Colonic mucosa (tissue), 4 donors: ENCODE measurements around the gene PMFBP1. TPM values are rescaled to one million over a fixed set of nuclear protein-coding genes. Genes with fewer than 3 reads are reported as not detected.

Experiments
- DNase-seq: peaks from one replicate; pipeline ENCODE4 v3.0.0-alpha.2; 2020
- H3K27ac ChIP-seq: fragments of 200-600 bp; one replicate; pipeline ENCODE4 v1.8.0; 2021
- H3K27me3 ChIP-seq: fragments of 200-600 bp; one replicate; pipeline ENCODE4 v1.8.0; 2021
- H3K36me3 ChIP-seq: fragments of 200-600 bp; one replicate; pipeline ENCODE4 v1.8.0; 2021
- H3K4me1 ChIP-seq: fragments of 200-600 bp; one replicate; pipeline ENCODE4 v1.8.0; 2021; ENCODE audit warnings: mild to moderate bottlenecking
- H3K4me3 ChIP-seq: fragments of 200-600 bp; one replicate; pipeline ENCODE4 v1.8.0; 2021
- H3K9ac ChIP-seq, 2 donors: one replicate each; pipeline ENCODE4 v1.7.0; 2013; ENCODE audit warnings: control low read depth in 2 of 2, low read depth in 2 of 2, low read length in 2 of 2
- H3K9me3 ChIP-seq: fragments of 200-600 bp; one replicate; pipeline ENCODE4 v1.8.0; 2021
- CTCF ChIP-seq: fragments of 200-600 bp; IDR thresholded peaks from one replicate; pipeline ENCODE4 v1.8.0; 2022; ENCODE audit warnings: antibody characterized with exemption, mild to moderate bottlenecking
- intact Hi-C: fragments of 100-400 bp; cut with DNase I; formaldehyde crosslinking; loops from one replicate; pipeline ENCODE4 v1.14.1; 2022
- total RNA-seq, 2 donors: library from RNA; stranded (reverse); fragmentation: NEBNext Ultra II Directional in 1 of 2; extraction: Animal tissue kit (Norgen Biotek cat#: 25700) in 1 of 2; gene quantifications; one replicate each; pipeline ENCODE4 v1.2.1, GENCODE V29; 2021
- donor health status: healthy.
- donor health status: DM: no; HTN: no; CAD: no.
- donor health status: DM: no; HTN: no; CAD: no.

PMFBP1 gene
- total RNA-seq, 2 donors from 2014 or later: 3.7 to 4.9 TPM

GRCh38 chr16:72122916-72123315, 49.0 kb downstream of the PMFBP1 start:
- H3K36me3 ChIP-seq: no peaks in the 10 kb centered on the region
- intact Hi-C loops: loop anchor here (10.0 kb wide), 2 partner anchors 122 to 282 kb away; no protein-coding TSS in a partner anchor
- H3K4me3 ChIP-seq: no peak overlapping the region
- TF ChIP-seq CTCF: no peak
- H3K27me3 ChIP-seq: no peaks in the 10 kb centered on the region
- H3K9ac ChIP-seq: no peak overlapping the region
- no peaks in the 10 kb centered on the region for H3K9me3 ChIP-seq
- no peaks in the 10 kb centered on the region for H3K4me1 ChIP-seq
- DNase-seq: no peak
- no peak overlapping the region for H3K27ac ChIP-seq

- H3K27me3 ChIP-seq: no peaks in the 10 kb centered on the region
- H3K4me1 ChIP-seq: no peaks in the 10 kb centered on the region
- H3K36me3 ChIP-seq: no peaks in the 10 kb centered on the region
- H3K9me3 ChIP-seq: no peaks in the 10 kb centered on the region
- no peak for TF ChIP-seq CTCF
- no peak overlapping the region for H3K4me3 ChIP-seq
- no peak overlapping the region for H3K27ac ChIP-seq
- DNase-seq: no peak
- intact Hi-C loops: loop anchor here (10.0 kb wide), 2 partner anchors 122 to 282 kb away; no protein-coding TSS in a partner anchor
- no peak overlapping the region for H3K9ac ChIP-seq
Measured at GRCh38 chr16:72122308-72122707, 49.6 kb downstream of the PMFBP1 start.

GRCh38 chr16:72120026-72120425, 51.9 kb downstream of the PMFBP1 start:
- DNase-seq: no peak
- intact Hi-C loops: loop anchor here (10.0 kb wide), 2 partner anchors 125 to 285 kb away; no protein-coding TSS in a partner anchor

GRCh38 chr16:72113616-72113945, 58.4 kb downstream of the PMFBP1 start:
- intact Hi-C loops: no loop called here
- TF ChIP-seq CTCF: no peak
- Histone ChIP-seq H3K9me3 (no peaks in the 10 kb centered on the region), H3K36me3 (peaks cover 14% of the 10 kb centered on the region), H3K27ac (no peak overlapping the region), H3K4me1 (no peaks in the 10 kb centered on the region), H3K9ac (no peak overlapping the region), H3K4me3 (no peak overlapping the region), H3K27me3 (no peaks in the 10 kb centered on the region)
- DNase-seq: no peak

More at GRCh38 chr16:72120026-72120425, 51.9 kb downstream of the PMFBP1 start:
- no peak for TF ChIP-seq CTCF
- H3K9ac ChIP-seq: no peak overlapping the region
- no peak overlapping the region for H3K27ac ChIP-seq
- no peaks in the 10 kb centered on the region for H3K4me1 ChIP-seq
- H3K36me3 ChIP-seq: no peaks in the 10 kb centered on the region
- H3K9me3 ChIP-seq: no peaks in the 10 kb centered on the region
- H3K27me3 ChIP-seq: no peaks in the 10 kb centered on the region
- no peak overlapping the region for H3K4me3 ChIP-seq

- no peak for TF ChIP-seq CTCF
- peaks cover 20% of the 10 kb centered on the region for H3K36me3 ChIP-seq
- no peak overlapping the region for H3K27ac ChIP-seq
- no peak overlapping the region for H3K4me3 ChIP-seq
- no peak for DNase-seq
- intact Hi-C loops: no loop called here
- no peaks in the 10 kb centered on the region for H3K4me1 ChIP-seq
- no peaks in the 10 kb centered on the region for H3K27me3 ChIP-seq
- no peaks in the 10 kb centered on the region for H3K9me3 ChIP-seq
- no peak overlapping the region for H3K9ac ChIP-seq
Measured at GRCh38 chr16:72112906-72113615, 58.9 kb downstream of the PMFBP1 start.
